Measurements from ENCODE around the gene CELF4.

Gene CELF4

DNA sequence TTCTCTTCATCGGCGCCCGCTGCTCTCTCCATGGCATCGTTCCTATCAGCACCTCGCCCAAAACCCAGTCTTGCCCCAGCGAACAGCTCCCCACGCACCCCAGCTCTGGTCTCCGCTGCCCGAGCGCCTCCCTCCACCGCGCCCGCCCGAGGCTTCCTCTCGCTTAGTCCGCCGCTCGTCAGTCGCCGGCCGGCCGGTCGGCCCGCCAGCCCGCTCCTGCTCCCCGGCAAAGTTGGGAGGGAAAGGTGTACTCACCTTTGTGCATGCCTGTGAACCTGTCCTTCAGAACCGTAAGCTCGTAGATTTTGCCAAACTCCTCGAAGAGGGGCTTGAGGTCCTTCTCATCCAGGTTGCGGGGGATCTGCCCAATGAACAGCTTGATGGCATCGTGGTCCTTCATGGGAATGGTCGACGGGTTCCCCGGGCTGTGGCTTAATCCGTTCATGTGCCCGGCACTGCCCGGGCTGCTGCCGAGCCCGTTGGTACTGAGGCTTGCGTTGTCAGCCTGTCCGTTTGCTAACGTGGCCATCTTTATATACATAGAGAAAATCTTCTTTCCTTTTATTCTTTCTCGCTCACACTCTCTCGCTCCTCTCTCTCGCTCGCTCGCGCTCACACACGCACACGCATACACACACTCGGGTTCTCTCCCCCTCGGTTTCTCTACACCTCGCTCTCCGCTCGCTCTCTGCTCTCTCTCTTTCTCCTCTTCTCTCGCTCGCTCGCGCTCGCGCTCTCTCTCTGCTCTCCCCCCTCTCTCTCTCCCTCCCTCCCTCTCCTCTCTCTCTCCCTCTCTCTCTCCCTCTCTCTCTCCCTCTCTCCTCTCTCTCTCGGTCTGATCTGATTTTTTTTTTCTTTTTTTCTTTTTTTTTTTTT, at the start of gene CELF4:
Gene CELF4 (minus strand): TSS at position 698 of the 876 bp plus-strand sequence.
- no peaks in the 10 kb centered on the region for H3K9me3 ChIP-seq (ENCODE audit: low read depth, low read length)
- H3K9ac ChIP-seq (ENCODE audit: insufficient read length): no peak within 1 kb of the TSS
- H3K36me3 ChIP-seq (ENCODE audit: insufficient read depth, low read length): no peaks in the 10 kb centered on the region
- TF ChIP-seq POLR2AphosphoS5 (IDR thresholded peaks at IDR 0.05; ENCODE audit: borderline replicate concordance, low read depth, low read length) (no peak), EZH2 (IDR thresholded peaks at IDR 0.05) (peak; percentile 64), FOXP2 (optimal IDR thresholded peaks at IDR 0.05; ENCODE audit: control extremely low read depth, extremely low read length, insufficient read depth) (no peak)
- no peak within 1 kb of the TSS for H3K4me3 ChIP-seq
- no peak for DNase-seq (ENCODE audit: low read depth, low spot score)
- no peak within 1 kb of the TSS for H3K27ac ChIP-seq

DNA sequence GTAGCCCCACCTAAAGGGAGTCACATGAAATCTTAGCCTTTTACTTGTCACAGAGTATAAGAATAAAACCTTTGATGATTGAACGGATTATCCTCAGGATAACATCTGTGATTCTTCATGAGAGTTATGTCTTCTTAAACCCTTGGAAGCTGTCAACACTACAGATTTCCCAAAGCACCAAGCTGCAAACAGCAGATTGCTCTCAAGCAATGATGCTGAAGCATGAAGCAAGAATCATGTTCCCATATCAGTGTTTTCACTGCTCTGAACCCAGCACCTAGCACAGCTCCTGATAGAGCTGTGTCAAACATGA, 47.6 kb upstream of the CELF4 start:
- H3K4me3 ChIP-seq: no peak overlapping the region
- no peaks in the 10 kb centered on the region for H3K36me3 ChIP-seq (ENCODE audit: insufficient read depth, low read length)
- no peaks in the 10 kb centered on the region for H3K9me3 ChIP-seq (ENCODE audit: low read depth, low read length)
- no peak overlapping the region for H3K9ac ChIP-seq (ENCODE audit: insufficient read length)
- no peak for DNase-seq (ENCODE audit: low read depth, low spot score)
- TF ChIP-seq EZH2 (IDR thresholded peaks at IDR 0.05) (no peak), FOXP2 (optimal IDR thresholded peaks at IDR 0.05; ENCODE audit: control extremely low read depth, extremely low read length, insufficient read depth) (no peak), POLR2AphosphoS5 (IDR thresholded peaks at IDR 0.05; ENCODE audit: borderline replicate concordance, low read depth, low read length) (no peak)
- H3K27ac ChIP-seq: no peak overlapping the region

DNA sequence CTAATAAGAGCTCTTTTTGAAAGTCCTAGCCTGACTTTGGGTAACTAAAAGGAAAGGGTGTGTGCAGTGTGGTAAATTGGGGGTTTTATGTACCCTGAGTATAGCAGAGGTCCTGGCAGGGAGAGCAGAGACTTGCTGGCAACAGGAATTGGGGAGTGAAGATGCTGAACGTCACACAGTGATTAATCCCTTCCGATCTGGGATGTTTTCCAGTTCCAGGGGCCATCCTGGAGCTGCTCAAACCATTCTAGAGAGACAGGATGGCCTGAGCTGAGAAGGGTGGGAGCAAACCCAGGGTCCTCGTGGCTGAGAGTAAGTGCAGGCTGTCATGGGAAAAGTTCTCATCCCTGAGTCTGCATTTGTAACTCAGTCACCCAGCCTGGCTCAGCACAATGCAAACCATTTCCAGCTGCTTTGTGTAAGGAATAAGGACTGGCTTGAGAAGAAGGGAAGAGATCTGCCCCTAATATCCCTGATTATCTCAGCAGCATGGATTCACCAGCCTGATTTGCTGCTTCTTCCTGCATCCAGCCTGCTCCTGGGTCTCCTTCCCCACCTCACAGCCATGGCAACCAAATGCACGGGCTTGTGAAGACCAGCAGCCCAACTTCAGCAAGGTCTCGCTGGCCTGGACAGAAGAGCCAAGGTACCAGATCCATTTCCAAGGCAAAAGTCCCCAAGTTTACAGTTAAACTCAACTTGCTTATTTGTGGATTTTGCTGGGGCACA, 47.1 kb upstream of the CELF4 start:
- Histone ChIP-seq H3K4me3 (no peak overlapping the region), H3K9ac (ENCODE audit: insufficient read length) (no peak overlapping the region), H3K9me3 (ENCODE audit: low read depth, low read length) (no peaks in the 10 kb centered on the region), H3K27ac (no peak overlapping the region), H3K36me3 (ENCODE audit: insufficient read depth, low read length) (no peaks in the 10 kb centered on the region)
- no peak for DNase-seq (ENCODE audit: low read depth, low spot score)
- TF ChIP-seq POLR2AphosphoS5 (IDR thresholded peaks at IDR 0.05; ENCODE audit: borderline replicate concordance, low read depth, low read length) (no peak), FOXP2 (optimal IDR thresholded peaks at IDR 0.05; ENCODE audit: control extremely low read depth, extremely low read length, insufficient read depth) (no peak)

DNA sequence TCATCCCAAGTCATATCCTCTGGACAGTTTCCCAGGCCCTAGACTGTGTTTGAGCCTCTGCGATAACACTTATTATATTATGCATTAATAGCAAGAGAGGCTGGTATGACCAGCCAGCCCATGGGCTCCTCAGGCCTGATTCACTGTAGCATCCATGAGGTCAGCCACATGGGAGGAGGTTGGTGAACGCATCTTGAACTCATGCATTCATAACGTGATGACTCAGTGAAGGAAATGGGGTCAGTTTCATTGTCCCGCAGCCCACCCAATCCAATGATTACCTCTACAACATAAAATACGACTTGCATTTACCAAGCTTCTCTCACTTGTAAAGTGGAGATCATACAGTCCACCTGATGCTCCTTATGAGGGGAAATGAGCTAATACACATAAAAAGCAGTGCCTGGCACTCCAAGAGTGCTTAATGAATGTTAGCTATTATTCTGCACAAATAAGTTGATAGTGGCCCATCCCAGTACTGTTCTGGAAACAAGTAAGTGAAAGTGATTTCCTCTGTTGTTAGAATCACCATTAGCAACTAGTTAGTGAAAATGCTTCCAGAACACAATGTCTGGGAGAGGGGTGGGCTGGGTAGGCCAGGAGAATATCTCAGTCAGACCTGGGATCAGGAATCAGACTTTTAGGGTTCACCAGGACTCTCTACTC, 46.1 kb upstream of the CELF4 start:
- no peak for DNase-seq (ENCODE audit: low read depth, low spot score)
- TF ChIP-seq EZH2 (IDR thresholded peaks at IDR 0.05) (no peak), FOXP2 (optimal IDR thresholded peaks at IDR 0.05; ENCODE audit: control extremely low read depth, extremely low read length, insufficient read depth) (no peak), POLR2AphosphoS5 (IDR thresholded peaks at IDR 0.05; ENCODE audit: borderline replicate concordance, low read depth, low read length) (no peak)
- Histone ChIP-seq H3K9ac (ENCODE audit: insufficient read length) (no peak overlapping the region), H3K9me3 (ENCODE audit: low read depth, low read length) (no peaks in the 10 kb centered on the region), H3K36me3 (ENCODE audit: insufficient read depth, low read length) (no peaks in the 10 kb centered on the region), H3K4me3 (no peak overlapping the region), H3K27ac (no peak overlapping the region)

DNA sequence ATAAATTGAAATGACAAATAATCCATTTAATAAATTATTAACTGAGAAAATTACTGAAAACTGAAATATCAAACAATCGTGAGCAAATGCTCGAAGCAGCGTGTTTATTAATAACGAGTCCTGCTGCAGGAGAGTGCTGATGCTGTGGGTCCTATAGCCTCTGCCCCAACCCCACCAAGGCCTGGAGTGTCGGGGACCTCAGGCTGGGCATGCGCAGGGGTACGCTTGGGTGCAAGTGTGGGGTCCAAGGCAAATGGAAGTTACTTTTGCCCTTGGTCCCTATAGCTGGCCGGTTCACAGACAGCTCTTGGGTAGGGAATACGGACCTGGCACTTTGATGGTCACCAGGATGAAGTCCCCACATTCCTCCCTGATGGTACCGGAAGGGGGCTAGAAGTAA, 43.3 kb upstream of the CELF4 start:
- H3K27ac ChIP-seq: no peak overlapping the region
- DNase-seq (ENCODE audit: low read depth, low spot score): no peak
- H3K4me3 ChIP-seq: no peak overlapping the region
- H3K36me3 ChIP-seq (ENCODE audit: insufficient read depth, low read length): no peaks in the 10 kb centered on the region
- no peak overlapping the region for H3K9ac ChIP-seq (ENCODE audit: insufficient read length)
- H3K9me3 ChIP-seq (ENCODE audit: low read depth, low read length): no peaks in the 10 kb centered on the region
- no peak for TF ChIP-seq POLR2AphosphoS5 (IDR thresholded peaks at IDR 0.05; ENCODE audit: borderline replicate concordance, low read depth, low read length)
- no peak for TF ChIP-seq FOXP2 (optimal IDR thresholded peaks at IDR 0.05; ENCODE audit: control extremely low read depth, extremely low read length, insufficient read depth)
- TF ChIP-seq EZH2 (IDR thresholded peaks at IDR 0.05): no peak

DNA sequence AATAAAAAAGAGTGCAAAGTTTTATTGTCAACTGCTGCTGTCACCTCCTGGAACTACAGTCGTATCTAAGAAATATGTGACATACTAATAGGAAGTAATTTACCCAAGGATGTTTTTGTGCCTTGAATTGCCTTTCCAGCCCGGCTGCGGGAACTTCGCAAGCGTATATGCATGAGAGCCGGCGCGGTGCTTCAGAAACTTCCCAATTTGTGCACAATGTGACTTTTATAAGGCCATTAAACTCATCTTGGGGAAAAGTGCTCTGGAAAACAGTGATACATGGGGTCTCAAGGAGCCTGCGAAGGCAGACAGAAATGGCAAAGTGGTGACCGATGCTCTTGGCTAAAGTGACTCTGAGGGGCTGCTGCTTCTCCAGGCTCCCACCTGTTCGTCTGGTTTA, 41.7 kb upstream of the CELF4 start:
- TF ChIP-seq FOXP2 (optimal IDR thresholded peaks at IDR 0.05; ENCODE audit: control extremely low read depth, extremely low read length, insufficient read depth) (no peak), POLR2AphosphoS5 (IDR thresholded peaks at IDR 0.05; ENCODE audit: borderline replicate concordance, low read depth, low read length) (no peak), EZH2 (IDR thresholded peaks at IDR 0.05) (no peak)
- Histone ChIP-seq H3K36me3 (ENCODE audit: insufficient read depth, low read length) (no peaks in the 10 kb centered on the region), H3K9ac (ENCODE audit: insufficient read length) (no peak overlapping the region), H3K27ac (no peak overlapping the region), H3K4me3 (no peak overlapping the region), H3K9me3 (ENCODE audit: low read depth, low read length) (no peaks in the 10 kb centered on the region)
- no peak for DNase-seq (ENCODE audit: low read depth, low spot score)

DNA sequence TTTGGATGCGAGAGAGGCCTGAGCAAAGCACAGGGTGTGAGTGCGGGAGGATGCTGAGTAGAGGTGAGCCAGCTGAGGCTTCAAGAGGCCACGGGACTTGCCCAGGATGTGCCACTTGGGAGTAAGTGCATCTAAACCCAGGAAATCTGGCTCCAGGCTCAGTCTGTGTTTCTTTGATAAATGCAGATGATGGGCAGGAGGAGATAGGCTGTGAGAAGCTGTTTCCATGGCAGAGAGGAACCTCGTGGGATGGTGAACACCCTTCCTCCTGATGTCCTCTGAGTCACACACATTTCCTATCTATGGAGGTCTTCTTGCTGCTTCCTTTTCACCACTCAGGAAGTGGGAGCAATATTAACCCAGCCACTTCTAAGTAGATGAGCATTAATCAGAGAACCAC, 38.4 kb upstream of the CELF4 start:
- DNase-seq (ENCODE audit: low read depth, low spot score): no peak
- no peak overlapping the region for H3K27ac ChIP-seq
- TF ChIP-seq POLR2AphosphoS5 (IDR thresholded peaks at IDR 0.05; ENCODE audit: borderline replicate concordance, low read depth, low read length) (no peak), FOXP2 (optimal IDR thresholded peaks at IDR 0.05; ENCODE audit: control extremely low read depth, extremely low read length, insufficient read depth) (no peak), EZH2 (IDR thresholded peaks at IDR 0.05) (no peak)

More for the DNA sequence above, 38.4 kb upstream of the CELF4 start:
- H3K9me3 ChIP-seq (ENCODE audit: low read depth, low read length): no peaks in the 10 kb centered on the region
- no peak overlapping the region for H3K4me3 ChIP-seq
- no peaks in the 10 kb centered on the region for H3K36me3 ChIP-seq (ENCODE audit: insufficient read depth, low read length)
- no peak overlapping the region for H3K9ac ChIP-seq (ENCODE audit: insufficient read length)

Measured in SK-N-MC (cell line).